Fibroblast of mammary gland (primary cell): ENCODE data around the gene TSPEAR.
"Not testable (repeated sequence)": the region's sequence is repeated elsewhere in the genome, so short reads cannot be mapped to it uniquely, and the experiment has no call there.

Source experiments
- DNase-seq: peaks from one replicate; pipeline ENCODE4 v3.0.0-alpha.2; 2010; ENCODE audit warnings: low read depth
- H3K4me3 ChIP-seq: 2 replicates; pipeline ENCODE4 v1.5.1; 2011; ENCODE audit warnings: low read depth, mild to moderate bottlenecking, low read length, moderate library complexity; ENCODE audit not compliant: control insufficient read depth
- TF ChIP-seq, protein P1 (sequence below): conservative IDR thresholded peaks from 2 replicates; pipeline ENCODE4 v1.5.1; 2011; ENCODE audit warnings: low read depth, low read length, inconsistent platforms; ENCODE audit not compliant: control insufficient read depth, insufficient read depth

TSPEAR gene

DNA sequence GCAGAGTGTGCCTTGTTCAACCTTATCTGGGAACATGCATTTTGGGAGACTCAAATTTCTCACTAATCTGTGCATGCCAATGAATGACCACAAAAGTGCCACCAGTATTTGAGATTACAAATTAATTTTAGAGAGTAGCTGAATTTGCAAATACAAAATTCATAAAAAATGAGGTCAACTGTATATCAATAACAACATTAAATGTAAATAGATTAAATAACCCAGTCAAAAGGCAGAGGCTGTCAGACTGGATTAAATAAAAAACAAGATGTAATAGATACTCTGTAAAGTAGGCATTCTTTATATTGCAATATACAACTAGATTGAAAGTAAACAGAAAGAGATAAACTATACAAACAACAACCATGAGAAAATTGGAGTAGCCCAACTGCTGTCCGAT lies 147.3 kb downstream of the TSPEAR start:
- DNase-seq: no peak
- TF ChIP-seq, protein P1, sequence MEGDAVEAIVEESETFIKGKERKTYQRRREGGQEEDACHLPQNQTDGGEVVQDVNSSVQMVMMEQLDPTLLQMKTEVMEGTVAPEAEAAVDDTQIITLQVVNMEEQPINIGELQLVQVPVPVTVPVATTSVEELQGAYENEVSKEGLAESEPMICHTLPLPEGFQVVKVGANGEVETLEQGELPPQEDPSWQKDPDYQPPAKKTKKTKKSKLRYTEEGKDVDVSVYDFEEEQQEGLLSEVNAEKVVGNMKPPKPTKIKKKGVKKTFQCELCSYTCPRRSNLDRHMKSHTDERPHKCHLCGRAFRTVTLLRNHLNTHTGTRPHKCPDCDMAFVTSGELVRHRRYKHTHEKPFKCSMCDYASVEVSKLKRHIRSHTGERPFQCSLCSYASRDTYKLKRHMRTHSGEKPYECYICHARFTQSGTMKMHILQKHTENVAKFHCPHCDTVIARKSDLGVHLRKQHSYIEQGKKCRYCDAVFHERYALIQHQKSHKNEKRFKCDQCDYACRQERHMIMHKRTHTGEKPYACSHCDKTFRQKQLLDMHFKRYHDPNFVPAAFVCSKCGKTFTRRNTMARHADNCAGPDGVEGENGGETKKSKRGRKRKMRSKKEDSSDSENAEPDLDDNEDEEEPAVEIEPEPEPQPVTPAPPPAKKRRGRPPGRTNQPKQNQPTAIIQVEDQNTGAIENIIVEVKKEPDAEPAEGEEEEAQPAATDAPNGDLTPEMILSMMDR: no peak
- H3K4me3 ChIP-seq: no peak overlapping the region

GRCh38 chr21:44558695-44559094 lies 152.7 kb downstream of the TSPEAR start, which contains the start of gene KRTAP10-3:
Gene KRTAP10-3 (minus strand): TSS chr21:44558795. CDS start chr21:44558715, 80 bp downstream.
- DNase-seq: no peak
- no peak within 1 kb of the TSS for H3K4me3 ChIP-seq
- TF ChIP-seq, protein P1: no peak

- H3K4me3 ChIP-seq, DNase-seq: not testable (repeated sequence)
These were observed 153.1 kb downstream of the TSPEAR start for GRCh38 chr21:44558329-44558675.

- no peak for DNase-seq
- TF ChIP-seq, protein P1: no peak
- no peak overlapping the region for H3K4me3 ChIP-seq
These were observed 153.7 kb downstream of the TSPEAR start for GRCh38 chr21:44557491-44558328.

DNA sequence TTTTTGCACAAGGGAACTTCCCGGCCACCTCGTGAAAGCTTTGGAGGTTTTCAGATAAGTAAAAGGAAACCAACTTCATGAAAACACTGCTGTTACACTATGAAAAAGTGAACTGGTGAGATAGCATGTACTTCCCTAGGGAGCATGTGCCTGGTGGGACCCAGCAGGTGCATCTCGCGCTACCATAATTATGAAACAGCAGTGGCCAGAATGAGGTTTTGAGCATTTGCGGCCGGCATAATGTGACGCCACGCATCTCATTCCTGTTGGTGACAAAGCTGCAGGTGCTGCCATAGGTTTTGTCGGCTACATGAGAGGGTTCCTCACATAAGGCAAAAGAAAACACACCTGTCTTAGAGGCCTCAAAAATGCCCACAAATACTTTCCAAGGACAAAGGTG lies 154.5 kb downstream of the TSPEAR start:
- no peak for DNase-seq
- TF ChIP-seq, protein P1: no peak
- no peak overlapping the region for H3K4me3 ChIP-seq

- H3K4me3 ChIP-seq: no peak overlapping the region
- TF ChIP-seq, protein P1: no peak
- no peak for DNase-seq
These were observed 156.0 kb downstream of the TSPEAR start for GRCh38 chr21:44555200-44555875.

GRCh38 chr21:44552681-44553080 lies 158.7 kb downstream of the TSPEAR start:
- no peak for DNase-seq
- TF ChIP-seq, protein P1: no peak

More at GRCh38 chr21:44552681-44553080, 158.7 kb downstream of the TSPEAR start:
- no peak overlapping the region for H3K4me3 ChIP-seq
